GM06990 (cell line): ENCODE measurements around the gene NCDN.
A peak's percentile ranks its signal among the peaks of the same experiment; 100 is the strongest.

Experiments
- DNase-seq: peaks from one replicate; pipeline ENCODE4 v3.0.0-alpha.2; 2011; ENCODE audit not compliant: insufficient read length; ENCODE audit errors: extremely low read depth
- H3K27me3 ChIP-seq: replicated peaks from 2 replicates; pipeline ENCODE4 v1.6.0; 2011; ENCODE audit warnings: low read length; ENCODE audit not compliant: control insufficient read depth, insufficient read depth
- H3K36me3 ChIP-seq: 2 replicates; pipeline ENCODE4 v1.5.1; 2011; ENCODE audit warnings: low read length; ENCODE audit not compliant: control insufficient read depth, insufficient read depth
- H3K4me3 ChIP-seq: replicated peaks from 2 replicates; pipeline ENCODE4 v1.5.1; 2011; ENCODE audit warnings: low read depth, mild to moderate bottlenecking, control low read depth, low read length
- TF ChIP-seq, protein P1 (sequence below): IDR thresholded peaks from 2 replicates; pipeline ENCODE4 v1.5.1; 2011; ENCODE audit warnings: low read length, control low read depth, mild to moderate bottlenecking, inconsistent platforms; ENCODE audit not compliant: insufficient read depth, poor library complexity, severe bottlenecking

The NCDN gene, protein sequence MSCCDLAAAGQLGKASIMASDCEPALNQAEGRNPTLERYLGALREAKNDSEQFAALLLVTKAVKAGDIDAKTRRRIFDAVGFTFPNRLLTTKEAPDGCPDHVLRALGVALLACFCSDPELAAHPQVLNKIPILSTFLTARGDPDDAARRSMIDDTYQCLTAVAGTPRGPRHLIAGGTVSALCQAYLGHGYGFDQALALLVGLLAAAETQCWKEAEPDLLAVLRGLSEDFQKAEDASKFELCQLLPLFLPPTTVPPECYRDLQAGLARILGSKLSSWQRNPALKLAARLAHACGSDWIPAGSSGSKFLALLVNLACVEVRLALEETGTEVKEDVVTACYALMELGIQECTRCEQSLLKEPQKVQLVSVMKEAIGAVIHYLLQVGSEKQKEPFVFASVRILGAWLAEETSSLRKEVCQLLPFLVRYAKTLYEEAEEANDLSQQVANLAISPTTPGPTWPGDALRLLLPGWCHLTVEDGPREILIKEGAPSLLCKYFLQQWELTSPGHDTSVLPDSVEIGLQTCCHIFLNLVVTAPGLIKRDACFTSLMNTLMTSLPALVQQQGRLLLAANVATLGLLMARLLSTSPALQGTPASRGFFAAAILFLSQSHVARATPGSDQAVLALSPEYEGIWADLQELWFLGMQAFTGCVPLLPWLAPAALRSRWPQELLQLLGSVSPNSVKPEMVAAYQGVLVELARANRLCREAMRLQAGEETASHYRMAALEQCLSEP

DNA sequence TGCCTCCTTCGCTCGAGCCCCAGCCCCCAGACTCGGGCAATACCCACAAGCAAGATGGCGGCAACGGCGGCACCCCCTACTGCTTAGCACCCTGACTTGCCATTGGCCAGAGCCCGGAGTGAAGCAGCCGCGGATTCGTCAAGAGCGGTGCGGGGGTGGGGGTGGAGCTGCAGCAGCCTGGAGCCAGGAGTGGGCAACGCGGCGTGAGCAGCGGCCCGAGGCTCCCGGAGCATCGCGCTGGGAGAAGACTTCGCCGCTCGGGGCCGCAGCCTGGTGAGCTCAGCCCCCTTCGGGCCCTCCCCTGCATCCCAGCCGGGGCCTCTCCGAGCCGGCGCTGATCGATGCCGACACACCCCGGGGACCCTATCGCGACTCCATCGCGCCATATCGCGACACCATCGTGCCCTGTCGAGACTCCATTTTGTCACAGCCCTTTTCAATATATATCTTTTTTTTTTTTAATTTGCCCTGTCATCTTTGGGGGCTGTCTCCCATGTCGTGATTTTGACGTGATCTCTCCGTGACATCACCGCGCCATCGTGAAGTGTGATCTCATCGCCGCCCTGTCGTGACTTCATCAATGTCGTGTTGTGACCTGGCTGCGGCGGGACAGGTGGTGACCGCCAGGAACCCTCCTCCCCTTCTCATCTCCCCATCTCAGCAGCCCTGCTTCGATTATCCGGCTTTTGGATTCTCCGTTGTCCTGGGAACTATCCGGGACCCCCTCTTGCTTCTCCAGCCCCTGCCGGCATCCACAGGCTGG lies at the start of gene NCDN:
TSS of gene NCDN (plus strand) at position 189 of the 763 bp plus-strand sequence. CDS start at position 581, 392 bp downstream.
- no peaks in the 10 kb centered on the region for H3K27me3 ChIP-seq
- peak; percentile 95 for DNase-seq
- TF ChIP-seq, protein P1, sequence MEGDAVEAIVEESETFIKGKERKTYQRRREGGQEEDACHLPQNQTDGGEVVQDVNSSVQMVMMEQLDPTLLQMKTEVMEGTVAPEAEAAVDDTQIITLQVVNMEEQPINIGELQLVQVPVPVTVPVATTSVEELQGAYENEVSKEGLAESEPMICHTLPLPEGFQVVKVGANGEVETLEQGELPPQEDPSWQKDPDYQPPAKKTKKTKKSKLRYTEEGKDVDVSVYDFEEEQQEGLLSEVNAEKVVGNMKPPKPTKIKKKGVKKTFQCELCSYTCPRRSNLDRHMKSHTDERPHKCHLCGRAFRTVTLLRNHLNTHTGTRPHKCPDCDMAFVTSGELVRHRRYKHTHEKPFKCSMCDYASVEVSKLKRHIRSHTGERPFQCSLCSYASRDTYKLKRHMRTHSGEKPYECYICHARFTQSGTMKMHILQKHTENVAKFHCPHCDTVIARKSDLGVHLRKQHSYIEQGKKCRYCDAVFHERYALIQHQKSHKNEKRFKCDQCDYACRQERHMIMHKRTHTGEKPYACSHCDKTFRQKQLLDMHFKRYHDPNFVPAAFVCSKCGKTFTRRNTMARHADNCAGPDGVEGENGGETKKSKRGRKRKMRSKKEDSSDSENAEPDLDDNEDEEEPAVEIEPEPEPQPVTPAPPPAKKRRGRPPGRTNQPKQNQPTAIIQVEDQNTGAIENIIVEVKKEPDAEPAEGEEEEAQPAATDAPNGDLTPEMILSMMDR, result no peak
- peaks cover 19% of the 10 kb centered on the region for H3K36me3 ChIP-seq
- peak within 1 kb of the TSS; percentile 75 for H3K4me3 ChIP-seq

DNA sequence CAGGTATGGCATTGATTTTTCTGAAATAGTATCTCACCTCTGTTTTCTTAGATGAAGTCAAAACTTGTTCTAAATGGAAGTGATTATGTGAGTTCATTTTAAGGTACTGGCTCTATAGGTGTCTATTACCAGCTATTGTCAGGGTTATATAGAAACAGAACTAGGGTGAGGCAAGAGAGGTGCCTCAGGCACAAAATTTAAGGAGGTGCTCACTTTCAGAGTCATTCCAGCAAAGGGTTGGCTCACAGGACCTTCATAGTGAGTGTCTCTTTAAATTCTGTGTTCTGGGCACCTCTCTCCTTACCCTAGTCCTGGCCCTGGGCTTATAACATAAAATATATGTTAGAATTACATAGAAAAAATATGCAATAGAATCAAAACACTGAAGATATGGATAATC lies 49.7 kb upstream of the NCDN start:
- DNase-seq, result no peak
- no peaks in the 10 kb centered on the region for H3K27me3 ChIP-seq
- H3K4me3 ChIP-seq, result no peak overlapping the region
- H3K36me3 ChIP-seq, result no peaks in the 10 kb centered on the region
- TF ChIP-seq, protein P1, result no peak

DNA sequence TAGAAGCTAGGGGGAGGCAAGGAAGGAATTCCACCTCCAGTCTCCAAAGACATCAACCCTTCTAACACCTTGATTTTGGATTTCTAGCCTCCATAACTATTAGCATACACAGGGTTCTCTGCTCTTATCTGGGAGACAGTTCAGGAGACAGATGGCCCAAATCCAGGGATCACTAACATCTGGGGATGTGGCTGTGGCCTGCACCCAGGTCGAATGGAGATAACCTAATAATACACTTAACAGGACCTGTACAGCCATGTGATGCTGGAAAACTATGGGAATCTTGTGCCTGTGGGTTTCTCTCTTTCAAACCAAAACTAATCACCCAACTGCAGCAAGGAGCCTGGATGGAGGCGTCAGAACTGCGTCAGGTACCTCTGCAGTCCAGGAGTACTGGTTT lies 48.0 kb upstream of the NCDN start:
- H3K27me3 ChIP-seq, result no peaks in the 10 kb centered on the region
- no peak overlapping the region for H3K4me3 ChIP-seq
- no peaks in the 10 kb centered on the region for H3K36me3 ChIP-seq
- DNase-seq, result no peak
- TF ChIP-seq, protein P1, result no peak

DNA sequence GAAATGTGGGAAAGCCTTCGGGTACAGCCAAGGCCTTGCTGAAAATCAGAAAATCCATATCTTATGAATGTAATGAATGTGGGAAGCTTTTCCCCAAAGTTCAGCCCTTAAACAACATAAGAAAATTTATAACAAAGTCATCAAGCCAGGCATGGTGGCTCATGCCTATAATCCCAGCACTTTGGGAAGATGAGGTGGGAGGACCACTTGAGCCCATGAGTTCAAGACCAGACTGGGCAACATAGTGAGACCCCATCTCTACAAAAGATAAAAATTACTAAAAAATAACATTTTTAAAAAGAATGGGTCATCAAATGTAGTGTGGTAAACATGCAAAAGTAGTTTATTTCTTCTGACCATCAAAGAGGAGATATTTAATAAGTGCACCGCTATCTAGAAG lies 46.3 kb upstream of the NCDN start:
- no peaks in the 10 kb centered on the region for H3K36me3 ChIP-seq
- H3K4me3 ChIP-seq, result no peak overlapping the region
- no peaks in the 10 kb centered on the region for H3K27me3 ChIP-seq
- no peak for DNase-seq
- TF ChIP-seq, protein P1, result no peak

DNA sequence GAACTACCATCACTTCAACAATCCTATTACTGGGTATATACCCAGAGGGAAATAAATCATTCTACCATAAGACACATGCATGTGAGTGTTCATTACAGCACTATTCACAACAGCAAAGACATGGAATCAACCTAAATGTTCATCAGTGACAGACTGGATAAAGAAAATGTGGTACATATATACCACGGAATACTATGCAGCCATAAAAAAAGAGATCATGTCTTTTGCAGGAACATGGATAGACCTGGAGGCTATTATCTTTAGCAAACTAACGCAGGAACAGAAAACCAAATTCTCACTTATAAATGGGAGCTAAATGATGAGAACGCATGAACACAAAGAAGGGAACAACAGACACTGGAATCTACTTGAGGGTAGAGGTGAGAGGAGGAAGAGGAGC lies 39.4 kb upstream of the NCDN start:
- Histone ChIP-seq H3K4me3 (no peak overlapping the region), H3K36me3 (no peaks in the 10 kb centered on the region), H3K27me3 (no peaks in the 10 kb centered on the region)
- DNase-seq, result no peak
- TF ChIP-seq, protein P1, result no peak
